Duodenal mucosa (tissue), 2 donors: ENCODE measurements around the gene ORMDL1.
"Not testable (repeated sequence)": the region's sequence is repeated elsewhere in the genome, so short reads cannot be mapped to it uniquely, and the experiment has no call there.

Experiments used
- H3K27ac ChIP-seq: one replicate; pipeline ENCODE4 v1.7.0; 2013; ENCODE audit warnings: low read depth, low read length
- H3K27me3 ChIP-seq, 2 donors: one replicate each; pipeline ENCODE4 v1.7.0; 2013; ENCODE audit warnings: low read length in 2 of 2, control low read depth in 1 of 2; ENCODE audit not compliant: insufficient read depth in 2 of 2, control insufficient read depth in 1 of 2
- H3K36me3 ChIP-seq, 2 donors: one replicate each; pipeline ENCODE4 v1.7.0; 2013; ENCODE audit warnings: low read length in 2 of 2, control low read depth in 1 of 2; ENCODE audit not compliant: insufficient read depth in 2 of 2, control insufficient read depth in 1 of 2
- H3K4me1 ChIP-seq, 2 donors: one replicate each; pipeline ENCODE4 v1.7.0; 2013; ENCODE audit warnings: low read length in 2 of 2, control low read depth in 1 of 2; ENCODE audit not compliant: insufficient read depth in 2 of 2, control insufficient read depth in 1 of 2
- H3K4me3 ChIP-seq, 2 donors: one replicate each; pipeline ENCODE4 v1.7.0; 2013; ENCODE audit warnings: low read length in 2 of 2, low read depth in 1 of 2
- H3K9ac ChIP-seq, 2 donors: one replicate each; pipeline ENCODE4 v1.7.0; 2013; ENCODE audit warnings: low read length in 2 of 2, low read depth in 1 of 2
- H3K9me3 ChIP-seq, 2 donors: one replicate each; pipeline ENCODE4 v1.7.0; 2013; ENCODE audit warnings: low read length in 2 of 2, control low read depth in 1 of 2; ENCODE audit not compliant: control insufficient read depth in 1 of 2

The ORMDL1 gene

GRCh38 chr2:189772212-189772611 is 11.9 kb downstream of the ORMDL1 start:
- Histone ChIP-seq H3K4me3 (no peak overlapping the region), H3K27ac (no peak overlapping the region), H3K36me3 (peaks cover 18 to 56% of the 10 kb centered on the region in 2 donors), H3K27me3 (no peaks in the 10 kb centered on the region), H3K9ac (no peak overlapping the region), H3K4me1 (no peaks in the 10 kb centered on the region), H3K9me3 (no peaks in the 10 kb centered on the region)

DNA sequence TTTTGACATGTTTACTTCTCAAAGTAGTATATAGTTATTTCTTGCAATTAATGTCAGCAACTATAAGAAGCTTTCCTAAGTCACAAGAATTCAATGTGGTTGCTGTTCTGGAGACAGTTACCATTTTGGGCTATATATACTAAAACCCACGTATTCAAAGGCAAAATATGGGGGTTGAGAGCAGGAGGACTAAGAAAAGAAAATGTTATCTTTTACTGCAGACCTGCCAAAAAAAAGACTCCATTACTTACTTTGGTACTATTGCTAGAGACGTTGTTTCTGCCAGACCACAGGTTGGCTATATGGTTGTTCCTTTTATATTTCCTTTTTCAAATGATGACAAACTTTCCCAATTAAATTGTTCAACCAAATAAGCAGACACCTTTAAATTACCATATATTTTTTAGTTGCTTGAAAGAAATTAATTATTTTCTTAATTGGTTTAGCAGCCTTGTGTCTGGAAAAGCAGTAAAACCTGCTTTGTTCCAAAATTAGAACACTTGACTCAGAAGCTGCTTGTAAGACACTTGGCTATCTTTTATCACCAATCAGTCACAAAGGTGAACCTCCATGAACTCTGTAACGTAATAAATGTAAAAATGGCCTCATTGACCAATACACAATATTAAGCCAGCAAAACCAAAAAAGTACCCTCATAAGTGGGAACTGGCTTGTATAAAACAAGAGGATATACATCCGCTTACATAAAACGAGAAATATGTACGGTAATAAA is 13.4 kb downstream of the ORMDL1 start:
- Histone ChIP-seq H3K4me3 (no peak overlapping the region), H3K27ac (no peak overlapping the region), H3K9me3 (no peaks in the 10 kb centered on the region), H3K4me1 (no peaks in the 10 kb centered on the region), H3K27me3 (no peaks in the 10 kb centered on the region), H3K9ac (no peak overlapping the region), H3K36me3 (peaks cover 15 to 54% of the 10 kb centered on the region in 2 donors)

DNA sequence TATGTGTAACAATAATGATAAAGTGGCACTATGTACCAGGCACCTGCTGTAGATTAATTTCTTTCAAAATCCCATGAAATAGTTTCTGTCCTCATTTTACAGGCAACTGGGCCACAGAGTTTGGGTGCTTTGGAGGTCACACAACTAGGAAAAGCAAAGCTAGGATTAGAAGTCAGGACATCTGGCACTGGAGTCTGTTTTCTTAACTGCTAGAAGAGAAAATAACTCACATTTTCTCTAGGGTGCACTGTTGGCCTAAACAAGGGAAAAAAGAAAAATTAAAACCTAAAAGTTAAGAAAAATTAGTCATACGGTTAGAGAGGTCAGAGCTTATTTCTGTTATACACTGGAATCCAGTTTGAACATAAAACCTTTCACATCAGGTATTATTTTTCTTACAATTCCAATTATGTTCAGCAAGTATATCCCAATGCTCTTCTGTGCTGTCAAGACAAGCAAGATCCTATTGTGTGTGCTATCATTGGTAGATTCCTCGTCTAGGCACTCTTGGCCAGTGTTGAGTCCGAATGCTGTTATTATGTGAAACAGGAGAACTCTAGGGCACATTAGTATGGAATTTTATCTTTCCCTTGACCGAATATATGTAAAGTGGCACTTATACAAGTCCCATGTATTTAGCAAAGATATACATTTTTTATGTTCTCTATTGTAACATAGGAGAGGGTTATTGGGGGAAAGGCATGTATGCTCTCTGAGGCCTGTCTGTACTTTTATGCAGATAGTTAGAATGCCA is 20.1 kb downstream of the ORMDL1 start:
- H3K27me3 ChIP-seq = no peaks in the 10 kb centered on the region
- no peak overlapping the region for H3K9ac ChIP-seq
- H3K27ac ChIP-seq = no peak overlapping the region
- H3K4me3 ChIP-seq = no peak overlapping the region
- peaks cover 7 to 10% of the 10 kb centered on the region in 2 donors for H3K4me1 ChIP-seq
- no peaks in the 10 kb centered on the region for H3K9me3 ChIP-seq
- H3K36me3 ChIP-seq = peaks cover 0 to 6% of the 10 kb centered on the region in 2 donors

- peak within 1 kb of the TSS; percentile 70 to 89 for H3K9ac ChIP-seq
- H3K36me3 ChIP-seq = peaks cover 0 to 7% of the 10 kb centered on the region in 2 donors
- no peaks in the 10 kb centered on the region for H3K27me3 ChIP-seq
- H3K9me3 ChIP-seq = no peaks in the 10 kb centered on the region
- peak within 1 kb of the TSS; percentile 48 for H3K27ac ChIP-seq
- peaks cover 7 to 10% of the 10 kb centered on the region in 2 donors for H3K4me1 ChIP-seq
- H3K4me3 ChIP-seq = peak within 1 kb of the TSS; percentile 85 to 99
Measured at GRCh38 chr2:189762551-189763298, 21.4 kb downstream of the ORMDL1 start, which contains the start of gene OSGEPL1. Gene OSGEPL1 (minus strand): TSS chr2:189762792. CDS start chr2:189761640, 1,152 bp downstream.

- peak overlapping the region; percentile 70 to 89 for H3K9ac ChIP-seq
- H3K27ac ChIP-seq = peak overlapping the region; percentile 48
- H3K4me3 ChIP-seq = peak overlapping the region; percentile 85 to 99
- H3K4me1 ChIP-seq = peaks cover 7 to 10% of the 10 kb centered on the region in 2 donors
- peaks cover 0 to 11% of the 10 kb centered on the region in 2 donors for H3K36me3 ChIP-seq
- H3K27me3 ChIP-seq = no peaks in the 10 kb centered on the region
- no peaks in the 10 kb centered on the region for H3K9me3 ChIP-seq
Measured at GRCh38 chr2:189762229-189762550, 21.9 kb downstream of the ORMDL1 start.

- H3K27me3 ChIP-seq, H3K4me3 ChIP-seq, H3K9ac ChIP-seq, H3K27ac ChIP-seq, H3K9me3 ChIP-seq, H3K36me3 ChIP-seq, H3K4me1 ChIP-seq: not testable (repeated sequence)
Measured at GRCh38 chr2:189760154-189760553, 24.0 kb downstream of the ORMDL1 start.

DNA sequence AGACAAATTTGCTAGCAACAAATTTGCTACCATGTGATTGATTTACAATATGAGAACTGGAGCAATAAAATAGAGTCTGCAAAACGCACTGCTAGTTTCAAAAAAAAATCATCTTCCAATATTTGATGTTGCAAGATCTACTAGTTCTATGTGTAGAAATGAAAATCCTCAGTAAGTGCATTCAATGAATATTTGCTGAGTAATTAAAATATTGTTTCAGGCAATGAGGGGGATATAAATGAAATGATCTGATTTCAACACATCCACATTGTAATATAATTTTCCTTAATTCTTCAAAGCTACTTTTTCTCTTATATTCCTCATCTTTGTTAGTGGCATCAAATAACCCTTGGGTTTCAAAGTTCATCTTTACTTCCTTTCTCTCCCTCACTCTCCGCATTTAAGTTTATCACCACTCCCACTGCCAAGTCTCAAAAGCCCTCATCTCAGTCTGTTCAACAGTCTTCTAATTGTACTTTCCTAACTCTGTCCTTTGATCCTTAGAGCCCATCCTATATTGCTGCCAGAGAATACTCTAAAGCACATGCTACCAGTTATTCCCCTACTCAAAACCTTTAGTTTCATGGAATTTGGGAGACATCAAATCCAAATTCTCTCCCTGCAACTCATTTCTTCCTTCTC is 27.7 kb downstream of the ORMDL1 start:
- Histone ChIP-seq H3K4me3 (no peak overlapping the region), H3K36me3 (peaks cover 0 to 19% of the 10 kb centered on the region in 2 donors), H3K9ac (no peak overlapping the region), H3K9me3 (no peaks in the 10 kb centered on the region), H3K27ac (no peak overlapping the region), H3K4me1 (no peaks in the 10 kb centered on the region), H3K27me3 (no peaks in the 10 kb centered on the region)

DNA sequence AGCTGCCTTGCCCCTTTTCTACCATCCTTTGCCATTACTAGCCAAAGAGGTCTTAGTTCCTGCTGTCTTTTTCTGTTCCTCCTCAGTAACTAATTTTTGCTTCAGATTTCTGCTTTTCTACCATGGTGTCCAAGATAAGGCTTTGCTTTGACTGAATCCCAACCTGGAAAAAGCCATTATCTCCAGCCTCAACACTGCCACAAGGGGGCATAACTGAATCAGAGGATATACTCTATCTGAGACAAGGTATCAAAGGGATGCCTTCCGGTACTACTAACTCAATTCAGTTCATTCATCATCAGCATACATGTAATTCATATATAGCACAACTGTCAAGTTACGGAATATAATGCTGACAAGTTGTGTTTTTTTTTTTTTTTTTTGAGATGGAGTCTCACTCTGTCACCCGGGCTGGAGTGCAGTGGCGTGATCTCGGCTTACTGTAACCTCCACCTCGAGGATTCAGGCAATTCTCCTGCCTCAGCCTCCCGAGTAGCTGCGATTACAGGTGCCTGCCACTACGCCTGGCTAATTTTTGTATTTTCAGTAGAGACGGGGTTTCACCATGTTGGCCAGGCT is 33.0 kb downstream of the ORMDL1 start:
- Histone ChIP-seq H3K4me1 (no peaks in the 10 kb centered on the region), H3K27ac (no peak overlapping the region), H3K9me3 (no peaks in the 10 kb centered on the region), H3K27me3 (no peaks in the 10 kb centered on the region), H3K9ac (no peak overlapping the region), H3K36me3 (peaks cover 0 to 23% of the 10 kb centered on the region in 2 donors), H3K4me3 (no peak overlapping the region)

- no peak overlapping the region for H3K4me3 ChIP-seq
- H3K9me3 ChIP-seq = no peaks in the 10 kb centered on the region
- no peaks in the 10 kb centered on the region for H3K36me3 ChIP-seq
- H3K9ac ChIP-seq = no peak overlapping the region
- H3K27me3 ChIP-seq = no peaks in the 10 kb centered on the region
- no peaks in the 10 kb centered on the region for H3K4me1 ChIP-seq
- no peak overlapping the region for H3K27ac ChIP-seq
Measured at GRCh38 chr2:189729430-189729829, 54.7 kb downstream of the ORMDL1 start.
